Measurements from ENCODE around the gene KCNK18.

- no peak for TF ChIP-seq ELK1 (IDR thresholded peaks at IDR 0.05; ENCODE audit: low read depth, low read length)
- TF ChIP-seq EGR1 (IDR thresholded peaks at IDR 0.05; ENCODE audit: borderline replicate concordance in 1 of 2, low read depth in 2 of 2, low read length in 2 of 2) = no peak
- TF ChIP-seq SIN3A (IDR thresholded peaks at IDR 0.05; ENCODE audit: low read depth, low read length) = no peak
- no peak for TF ChIP-seq ZNF274 (IDR thresholded peaks at IDR 0.05; ENCODE audit: insufficient read depth, insufficient read length)
- TF ChIP-seq CTCF (IDR thresholded peaks at IDR 0.05 in 2 of 3, conservative IDR thresholded peaks at IDR 0.05 in 1 of 3; ENCODE audit: control insufficient read depth in 2 of 3, extremely low read depth in 1 of 3, insufficient read depth in 1 of 3, low read depth in 3 of 3, low read length in 3 of 3) = no peak
- TF ChIP-seq POLR2AphosphoS5 (IDR thresholded peaks at IDR 0.05; ENCODE audit: low read length) = no peak
- TF ChIP-seq USF2 (IDR thresholded peaks at IDR 0.05; ENCODE audit: borderline replicate concordance, low read depth, low read length) = no peak
- no peak for TF ChIP-seq POLR2A (IDR thresholded peaks at IDR 0.05; ENCODE audit: low read depth, low read length)
- TF ChIP-seq ZNF24 (IDR thresholded peaks at IDR 0.05) = no peak
- no peak for TF ChIP-seq CEBPZ (IDR thresholded peaks at IDR 0.05; ENCODE audit: low read depth, low read length)
- no peak for TF ChIP-seq SMC3 (IDR thresholded peaks at IDR 0.05; ENCODE audit: borderline replicate concordance, low read length)
- no peak for TF ChIP-seq BHLHE40 (IDR thresholded peaks at IDR 0.05; ENCODE audit: borderline replicate concordance in 1 of 2, low read depth in 2 of 2, low read length in 1 of 2)
- TF ChIP-seq TBL1XR1 (IDR thresholded peaks at IDR 0.05; ENCODE audit: low read depth, low read length) = no peak
- peak; percentile 49; the same call in 1 of the 2 replicates for TF ChIP-seq SPI1 (IDR thresholded peaks at IDR 0.05; ENCODE audit: borderline replicate concordance, insufficient read depth, low read depth, low read length)
These were observed 40.2 kb downstream of the KCNK18 start for GRCh38 chr10:117237401-117237991.

Data from GM12878 (cell line).